Epithelial cell of proximal tubule (primary cell): Measurements from ENCODE around the gene PRSS38. TPM values are rescaled to one million over a fixed set of nuclear protein-coding genes. Genes with fewer than 3 reads are reported as not detected.

Source experiments
- DNase-seq: peaks from one replicate; pipeline ENCODE4 v3.0.0-alpha.2; 2011; ENCODE audit warnings: low read depth
- H3K4me3 ChIP-seq: 2 replicates; pipeline ENCODE4 v1.5.1; 2011; ENCODE audit warnings: low read depth, mild to moderate bottlenecking, low read length
- total RNA-seq: library from RNA; depleted of rRNA; stranded (reverse); fragments of >200 nt; gene quantifications from 2 replicates; pipeline ENCODE4 v1.2.3, GENCODE V29; 2015
- TF ChIP-seq, protein P1 (sequence below): conservative IDR thresholded peaks from 2 replicates; pipeline ENCODE4 v1.5.1; 2012; ENCODE audit warnings: low read depth, mild to moderate bottlenecking, low read length

PRSS38 gene
- total RNA-seq, 1 donor from 2014 or later, result not detected

DNA sequence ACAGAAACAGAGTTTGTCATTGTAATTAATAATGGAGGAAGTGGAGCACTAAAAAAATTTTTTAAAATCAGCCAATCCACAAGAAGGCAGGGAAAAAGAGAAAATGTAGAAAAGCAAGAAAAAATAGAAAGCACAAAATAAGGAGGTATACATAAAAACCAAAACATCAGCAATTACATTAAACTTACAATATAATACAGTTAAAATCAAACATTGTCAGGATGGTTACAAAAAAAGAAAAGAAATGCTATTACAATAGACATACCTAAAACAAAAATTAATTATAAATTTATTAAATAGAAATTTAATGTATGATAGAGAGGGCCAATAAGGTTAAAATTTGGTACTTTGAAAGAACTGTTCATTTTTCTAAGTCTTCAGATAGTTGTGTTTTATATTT is 38.7 kb downstream of the PRSS38 start:
- H3K4me3 ChIP-seq, result no peak overlapping the region
- TF ChIP-seq, protein P1, sequence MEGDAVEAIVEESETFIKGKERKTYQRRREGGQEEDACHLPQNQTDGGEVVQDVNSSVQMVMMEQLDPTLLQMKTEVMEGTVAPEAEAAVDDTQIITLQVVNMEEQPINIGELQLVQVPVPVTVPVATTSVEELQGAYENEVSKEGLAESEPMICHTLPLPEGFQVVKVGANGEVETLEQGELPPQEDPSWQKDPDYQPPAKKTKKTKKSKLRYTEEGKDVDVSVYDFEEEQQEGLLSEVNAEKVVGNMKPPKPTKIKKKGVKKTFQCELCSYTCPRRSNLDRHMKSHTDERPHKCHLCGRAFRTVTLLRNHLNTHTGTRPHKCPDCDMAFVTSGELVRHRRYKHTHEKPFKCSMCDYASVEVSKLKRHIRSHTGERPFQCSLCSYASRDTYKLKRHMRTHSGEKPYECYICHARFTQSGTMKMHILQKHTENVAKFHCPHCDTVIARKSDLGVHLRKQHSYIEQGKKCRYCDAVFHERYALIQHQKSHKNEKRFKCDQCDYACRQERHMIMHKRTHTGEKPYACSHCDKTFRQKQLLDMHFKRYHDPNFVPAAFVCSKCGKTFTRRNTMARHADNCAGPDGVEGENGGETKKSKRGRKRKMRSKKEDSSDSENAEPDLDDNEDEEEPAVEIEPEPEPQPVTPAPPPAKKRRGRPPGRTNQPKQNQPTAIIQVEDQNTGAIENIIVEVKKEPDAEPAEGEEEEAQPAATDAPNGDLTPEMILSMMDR, result no peak
- no peak for DNase-seq

GRCh38 chr1:227855687-227856086 is 40.2 kb downstream of the PRSS38 start:
- DNase-seq, result no peak
- TF ChIP-seq, protein P1, result no peak
- no peak overlapping the region for H3K4me3 ChIP-seq

DNA sequence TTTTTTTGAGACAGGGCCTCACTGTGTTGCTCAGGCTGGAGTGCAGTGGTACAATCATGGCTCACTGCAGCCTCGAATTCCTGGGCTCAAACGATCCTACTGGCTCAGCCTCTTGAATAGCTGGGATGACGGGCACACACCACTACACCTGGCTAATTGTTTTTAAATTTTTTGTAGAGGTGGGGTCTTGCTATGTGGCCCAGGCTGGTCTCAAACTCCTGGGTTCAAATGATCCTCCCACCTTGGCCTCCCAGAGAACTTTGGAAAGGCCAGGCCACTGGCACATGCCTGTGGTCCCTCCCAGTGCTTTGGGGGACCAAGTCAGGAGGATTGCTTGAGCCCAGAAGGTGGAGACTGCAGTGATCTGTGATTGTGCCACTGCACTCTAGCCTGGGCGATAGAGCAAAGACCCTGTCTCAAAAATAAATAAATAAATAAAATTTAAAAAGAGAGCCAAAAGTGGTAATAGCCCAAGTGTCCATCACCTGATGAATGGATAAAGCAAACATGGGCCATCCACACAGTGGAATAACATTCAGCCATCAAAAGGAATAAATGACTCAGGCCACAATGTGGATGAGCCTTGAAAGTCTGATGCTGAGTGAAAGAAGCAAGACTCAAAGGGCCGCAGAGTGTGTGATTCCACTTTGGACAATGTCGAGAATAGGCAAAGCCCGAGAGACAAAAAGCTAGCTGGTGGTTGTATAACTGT is 40.8 kb downstream of the PRSS38 start:
- TF ChIP-seq, protein P1, result no peak

DNA sequence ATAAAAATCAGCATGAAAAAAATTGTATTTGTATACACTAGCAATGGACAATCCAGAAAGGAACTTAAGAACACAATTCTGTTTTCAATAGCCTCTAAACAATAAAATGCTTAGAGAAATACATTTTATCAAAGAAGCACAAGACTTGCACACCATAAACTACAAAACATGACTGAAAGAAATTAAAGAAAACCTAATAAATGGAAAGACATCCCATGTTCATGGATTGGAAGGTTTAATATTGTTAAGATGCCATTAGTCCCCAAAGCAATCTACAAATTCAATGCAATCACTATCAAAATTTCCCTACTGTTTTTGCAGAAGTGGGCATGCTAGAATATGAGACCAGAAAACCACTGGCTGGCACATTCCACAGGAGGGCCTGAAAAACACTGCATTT is 49.4 kb downstream of the PRSS38 start:
- DNase-seq, result no peak
- TF ChIP-seq, protein P1, result no peak
- H3K4me3 ChIP-seq, result no peak overlapping the region

More for the DNA sequence above, 40.8 kb downstream of the PRSS38 start:
- DNase-seq, result no peak
- no peak overlapping the region for H3K4me3 ChIP-seq

DNA sequence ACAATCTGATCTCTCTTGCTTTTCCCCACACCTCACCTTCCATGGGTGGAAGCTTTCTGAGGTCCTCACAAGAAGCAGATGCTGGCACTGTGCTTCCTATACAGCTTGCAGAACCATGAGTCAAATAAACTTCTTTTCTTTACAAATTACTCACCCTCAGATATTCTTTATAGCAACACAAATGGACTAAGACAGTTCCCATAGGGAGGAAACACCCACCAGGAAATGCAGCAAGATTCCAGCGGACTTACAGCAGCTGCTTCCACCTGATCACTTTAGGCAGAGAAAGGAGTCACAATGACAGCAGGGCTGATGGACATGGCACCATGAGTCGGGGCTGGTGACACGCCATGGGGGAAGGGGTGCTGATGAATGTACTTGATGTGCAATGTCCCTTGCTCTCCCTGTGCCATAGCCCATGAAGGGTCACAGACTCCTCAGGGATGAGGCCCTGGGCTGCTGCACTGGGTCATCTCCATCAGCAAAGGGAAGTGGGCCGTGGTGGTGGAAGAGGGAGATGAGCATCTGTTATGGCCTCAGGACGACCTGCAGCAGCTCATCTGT is 53.9 kb downstream of the PRSS38 start:
- no peak for DNase-seq
- TF ChIP-seq, protein P1, result no peak

GRCh38 chr1:227869851-227870305 is 54.4 kb downstream of the PRSS38 start:
- no peak for DNase-seq
- TF ChIP-seq, protein P1, result no peak
- H3K4me3 ChIP-seq, result no peak overlapping the region

More for the DNA sequence above, 53.9 kb downstream of the PRSS38 start:
- H3K4me3 ChIP-seq, result no peak overlapping the region
